ENCODE measurements around the gene LCE1D.
A peak's percentile ranks its signal among the peaks of the same experiment; 100 is the strongest.

The LCE1D gene

DNA sequence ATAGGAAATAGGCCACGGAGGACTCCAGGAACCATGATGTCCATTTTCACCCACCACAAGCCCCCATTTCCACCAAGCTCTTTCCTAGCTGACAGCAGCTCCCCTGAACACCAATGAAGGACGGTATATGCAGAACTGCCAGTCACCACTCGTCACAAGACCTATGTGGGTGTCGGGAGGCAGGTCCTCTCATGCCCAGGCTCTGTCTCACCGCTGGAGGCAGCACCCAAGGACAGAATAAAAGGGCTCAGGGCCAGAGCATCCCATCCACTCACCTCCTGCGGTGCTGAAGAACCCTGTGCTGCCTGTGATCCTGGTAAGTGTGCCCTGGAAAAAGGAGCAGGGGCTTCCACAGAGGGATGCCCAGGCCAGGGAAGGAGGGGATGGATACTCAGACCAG, 21.6 kb upstream of the LCE1D start, which contains the start of gene LCE1F:
Gene LCE1F (plus strand): TSS at position 266 of the 400 bp plus-strand sequence. CDS start 1,232 bp downstream, outside the sequence.
- H3K36me3 ChIP-seq (ENCODE audit: insufficient read depth, low read length): no peaks in the 10 kb centered on the region
- H3K79me2 ChIP-seq (ENCODE audit: insufficient read depth, low read length): no peaks in the 10 kb centered on the region
- H3K9me2 ChIP-seq (ENCODE audit: low read depth, low read length): no peaks in the 10 kb centered on the region
- no peaks in the 10 kb centered on the region for H3K27me3 ChIP-seq (ENCODE audit: insufficient read depth, low read length)
- no peak within 1 kb of the TSS for H3K27ac ChIP-seq (ENCODE audit: low read depth, low read length, poor library complexity, severe bottlenecking)
- H3F3A ChIP-seq (ENCODE audit: insufficient read depth, low read length): no peaks in the 10 kb centered on the region
- no peak for TF ChIP-seq EZH2 (IDR thresholded peaks at IDR 0.05; ENCODE audit: borderline replicate concordance, low read length)
- TF ChIP-seq, protein P1, sequence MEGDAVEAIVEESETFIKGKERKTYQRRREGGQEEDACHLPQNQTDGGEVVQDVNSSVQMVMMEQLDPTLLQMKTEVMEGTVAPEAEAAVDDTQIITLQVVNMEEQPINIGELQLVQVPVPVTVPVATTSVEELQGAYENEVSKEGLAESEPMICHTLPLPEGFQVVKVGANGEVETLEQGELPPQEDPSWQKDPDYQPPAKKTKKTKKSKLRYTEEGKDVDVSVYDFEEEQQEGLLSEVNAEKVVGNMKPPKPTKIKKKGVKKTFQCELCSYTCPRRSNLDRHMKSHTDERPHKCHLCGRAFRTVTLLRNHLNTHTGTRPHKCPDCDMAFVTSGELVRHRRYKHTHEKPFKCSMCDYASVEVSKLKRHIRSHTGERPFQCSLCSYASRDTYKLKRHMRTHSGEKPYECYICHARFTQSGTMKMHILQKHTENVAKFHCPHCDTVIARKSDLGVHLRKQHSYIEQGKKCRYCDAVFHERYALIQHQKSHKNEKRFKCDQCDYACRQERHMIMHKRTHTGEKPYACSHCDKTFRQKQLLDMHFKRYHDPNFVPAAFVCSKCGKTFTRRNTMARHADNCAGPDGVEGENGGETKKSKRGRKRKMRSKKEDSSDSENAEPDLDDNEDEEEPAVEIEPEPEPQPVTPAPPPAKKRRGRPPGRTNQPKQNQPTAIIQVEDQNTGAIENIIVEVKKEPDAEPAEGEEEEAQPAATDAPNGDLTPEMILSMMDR (IDR thresholded peaks at IDR 0.05; ENCODE audit: low read length): no peak; the same call in 1 of the 2 replicates
- no peak within 1 kb of the TSS for H3K4me2 ChIP-seq (ENCODE audit: low read length)
- no peak within 1 kb of the TSS for H3K9ac ChIP-seq (ENCODE audit: low read length)
- no peaks in the 10 kb centered on the region for H4K20me1 ChIP-seq (ENCODE audit: insufficient read depth, low read length)
- no peak within 1 kb of the TSS for H2AFZ ChIP-seq (ENCODE audit: low read length)
- H3K4me3 ChIP-seq (ENCODE audit: low read depth, low read length, poor library complexity, severe bottlenecking): no peak within 1 kb of the TSS
- no peaks in the 10 kb centered on the region for H3K4me1 ChIP-seq (ENCODE audit: insufficient read depth, low read length, severe bottlenecking)
- H3K9me3 ChIP-seq (ENCODE audit: low read length): no peaks in the 10 kb centered on the region

DNA sequence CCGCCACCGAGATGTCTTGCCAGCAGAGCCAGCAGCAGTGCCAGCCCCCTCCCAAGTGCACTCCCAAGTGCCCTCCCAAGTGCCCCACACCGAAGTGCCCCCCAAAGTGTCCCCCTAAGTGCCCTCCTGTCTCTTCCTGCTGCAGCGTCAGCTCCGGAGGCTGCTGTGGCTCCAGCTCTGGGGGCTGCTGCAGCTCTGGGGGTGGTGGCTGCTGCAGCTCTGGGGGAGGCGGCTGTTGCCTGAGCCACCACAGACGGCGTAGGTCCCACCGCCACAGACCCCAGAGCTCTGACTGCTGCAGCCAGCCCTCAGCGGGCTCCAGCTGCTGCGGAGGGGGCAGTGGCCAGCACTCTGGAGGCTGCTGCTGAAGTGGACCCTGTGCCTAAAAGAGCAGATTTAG, 20.2 kb upstream of the LCE1D start:
- TF ChIP-seq, protein P1 (IDR thresholded peaks at IDR 0.05; ENCODE audit: low read length): no peak
- TF ChIP-seq EZH2 (IDR thresholded peaks at IDR 0.05; ENCODE audit: borderline replicate concordance, low read length): no peak

DNA sequence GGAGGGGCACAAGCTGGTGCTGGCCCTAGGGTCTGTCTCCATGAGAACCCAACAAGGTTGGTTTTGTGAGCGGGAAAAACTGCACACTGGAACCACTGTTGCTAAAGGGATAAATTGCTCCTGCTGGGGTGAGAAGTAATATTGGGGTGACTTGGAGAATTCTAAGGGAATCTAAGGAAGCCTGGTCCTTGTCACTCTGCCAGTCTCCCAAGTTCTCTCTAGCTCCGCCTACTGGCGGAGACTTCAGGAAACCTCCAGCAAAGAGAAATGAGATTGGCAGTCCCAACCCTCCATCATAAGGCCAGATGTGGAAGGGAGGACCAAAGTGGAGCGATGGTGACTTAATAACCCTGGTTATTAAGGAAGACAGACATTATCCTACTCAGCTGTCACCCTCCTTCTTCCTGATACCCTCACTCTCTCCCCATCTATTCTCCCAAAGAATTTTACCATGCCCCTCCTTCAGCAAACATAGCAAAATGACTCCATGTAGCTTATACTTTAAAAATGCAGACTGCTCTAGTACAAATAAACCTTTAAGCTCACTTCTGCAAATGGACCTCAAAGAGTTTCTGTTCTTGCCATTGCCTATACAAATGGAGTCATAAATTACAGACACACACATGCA, 18.9 kb upstream of the LCE1D start:
- Histone ChIP-seq H3K9me3 (ENCODE audit: low read length) (no peaks in the 10 kb centered on the region), H2AFZ (ENCODE audit: low read length) (no peak overlapping the region), H3K36me3 (ENCODE audit: insufficient read depth, low read length) (no peaks in the 10 kb centered on the region), H3K27me3 (ENCODE audit: insufficient read depth, low read length) (no peaks in the 10 kb centered on the region), H3K4me1 (ENCODE audit: insufficient read depth, low read length, severe bottlenecking) (no peaks in the 10 kb centered on the region), H3K79me2 (ENCODE audit: insufficient read depth, low read length) (no peaks in the 10 kb centered on the region), H3K4me2 (ENCODE audit: low read length) (no peak overlapping the region), H4K20me1 (ENCODE audit: insufficient read depth, low read length) (no peaks in the 10 kb centered on the region), H3K27ac (ENCODE audit: low read depth, low read length, poor library complexity, severe bottlenecking) (no peak overlapping the region), H3K4me3 (ENCODE audit: low read depth, low read length, poor library complexity, severe bottlenecking) (no peak overlapping the region), H3K9ac (ENCODE audit: low read length) (no peak overlapping the region), H3F3A (ENCODE audit: insufficient read depth, low read length) (no peaks in the 10 kb centered on the region), H3K9me2 (ENCODE audit: low read depth, low read length) (no peaks in the 10 kb centered on the region)
- TF ChIP-seq EZH2 (IDR thresholded peaks at IDR 0.05; ENCODE audit: borderline replicate concordance, low read length): no peak
- TF ChIP-seq, protein P1 (IDR thresholded peaks at IDR 0.05; ENCODE audit: low read length): peak; percentile 59; the same call in 1 of the 2 replicates

More for the DNA sequence above, 20.2 kb upstream of the LCE1D start:
- Histone ChIP-seq H4K20me1 (ENCODE audit: insufficient read depth, low read length) (no peaks in the 10 kb centered on the region), H2AFZ (ENCODE audit: low read length) (no peak overlapping the region), H3K27ac (ENCODE audit: low read depth, low read length, poor library complexity, severe bottlenecking) (no peak overlapping the region), H3K79me2 (ENCODE audit: insufficient read depth, low read length) (no peaks in the 10 kb centered on the region), H3K9me2 (ENCODE audit: low read depth, low read length) (no peaks in the 10 kb centered on the region), H3K27me3 (ENCODE audit: insufficient read depth, low read length) (no peaks in the 10 kb centered on the region), H3K9me3 (ENCODE audit: low read length) (no peaks in the 10 kb centered on the region), H3K36me3 (ENCODE audit: insufficient read depth, low read length) (no peaks in the 10 kb centered on the region), H3K4me3 (ENCODE audit: low read depth, low read length, poor library complexity, severe bottlenecking) (no peak overlapping the region), H3K9ac (ENCODE audit: low read length) (no peak overlapping the region), H3F3A (ENCODE audit: insufficient read depth, low read length) (no peaks in the 10 kb centered on the region), H3K4me2 (ENCODE audit: low read length) (no peak overlapping the region), H3K4me1 (ENCODE audit: insufficient read depth, low read length, severe bottlenecking) (no peaks in the 10 kb centered on the region)

All from OCI-LY1 (cell line).